ENCODE results near the gene KBTBD13. TPM values are rescaled to one million over a fixed set of nuclear protein-coding genes. Genes with fewer than 3 reads are reported as not detected.
"Not testable (repeated sequence)": the region's sequence is repeated elsewhere in the genome, so short reads cannot be mapped to it uniquely, and the experiment has no call there.

Gene KBTBD13
- total and polyA plus RNA-seq, 10 donors: not detected

DNA sequence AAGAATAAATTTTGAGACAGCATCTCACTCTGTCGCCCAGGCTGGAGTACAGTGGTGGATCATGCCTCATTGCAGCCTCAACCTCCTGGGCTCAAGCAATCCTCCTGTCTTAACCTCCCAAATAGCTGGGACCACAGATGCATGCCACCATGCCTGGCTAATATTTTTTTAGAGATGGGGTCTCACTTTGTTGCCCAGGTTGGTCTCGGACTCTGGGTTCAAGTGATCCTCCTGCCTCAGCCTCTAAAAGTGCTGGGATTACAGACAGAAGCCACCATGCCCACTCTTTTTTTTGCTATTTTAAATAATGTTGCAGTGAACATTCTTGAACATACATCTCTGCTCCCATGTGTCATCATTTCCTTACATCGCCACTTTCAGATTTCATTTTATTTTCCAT is 38.1 kb upstream of the KBTBD13 start:
- H3K9me3 ChIP-seq: no peaks in the 10 kb centered on the region
- TF ChIP-seq, protein P1, sequence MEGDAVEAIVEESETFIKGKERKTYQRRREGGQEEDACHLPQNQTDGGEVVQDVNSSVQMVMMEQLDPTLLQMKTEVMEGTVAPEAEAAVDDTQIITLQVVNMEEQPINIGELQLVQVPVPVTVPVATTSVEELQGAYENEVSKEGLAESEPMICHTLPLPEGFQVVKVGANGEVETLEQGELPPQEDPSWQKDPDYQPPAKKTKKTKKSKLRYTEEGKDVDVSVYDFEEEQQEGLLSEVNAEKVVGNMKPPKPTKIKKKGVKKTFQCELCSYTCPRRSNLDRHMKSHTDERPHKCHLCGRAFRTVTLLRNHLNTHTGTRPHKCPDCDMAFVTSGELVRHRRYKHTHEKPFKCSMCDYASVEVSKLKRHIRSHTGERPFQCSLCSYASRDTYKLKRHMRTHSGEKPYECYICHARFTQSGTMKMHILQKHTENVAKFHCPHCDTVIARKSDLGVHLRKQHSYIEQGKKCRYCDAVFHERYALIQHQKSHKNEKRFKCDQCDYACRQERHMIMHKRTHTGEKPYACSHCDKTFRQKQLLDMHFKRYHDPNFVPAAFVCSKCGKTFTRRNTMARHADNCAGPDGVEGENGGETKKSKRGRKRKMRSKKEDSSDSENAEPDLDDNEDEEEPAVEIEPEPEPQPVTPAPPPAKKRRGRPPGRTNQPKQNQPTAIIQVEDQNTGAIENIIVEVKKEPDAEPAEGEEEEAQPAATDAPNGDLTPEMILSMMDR (IDR thresholded peaks at IDR 0.05 in 8 of 11, conservative IDR thresholded peaks at IDR 0.05 in 3 of 11): no peak
- TF ChIP-seq POLR2A (IDR thresholded peaks at IDR 0.05) (no peak), POLR2AphosphoS5 (IDR thresholded peaks at IDR 0.05) (no peak)
- H3K36me3 ChIP-seq: no peaks in the 10 kb centered on the region
- intact Hi-C loops (cut with DNase I; ENCODE audit: low total_unique reads): no loop called here
- H3K4me1 ChIP-seq: peaks cover 0 to 12% (median 7%) of the 10 kb centered on the region in 6 donors
- no peak overlapping the region for H3K4me3 ChIP-seq
- no peak overlapping the region for H3K27ac ChIP-seq
- no peaks in the 10 kb centered on the region for H3K27me3 ChIP-seq (replicated peaks in 1 of 7)
- WGBS, 5 donors: 85 to 98% (median 95%) methylated on average over 3 of the region's 3 CpGs
- no peak for DNase-seq

DNA sequence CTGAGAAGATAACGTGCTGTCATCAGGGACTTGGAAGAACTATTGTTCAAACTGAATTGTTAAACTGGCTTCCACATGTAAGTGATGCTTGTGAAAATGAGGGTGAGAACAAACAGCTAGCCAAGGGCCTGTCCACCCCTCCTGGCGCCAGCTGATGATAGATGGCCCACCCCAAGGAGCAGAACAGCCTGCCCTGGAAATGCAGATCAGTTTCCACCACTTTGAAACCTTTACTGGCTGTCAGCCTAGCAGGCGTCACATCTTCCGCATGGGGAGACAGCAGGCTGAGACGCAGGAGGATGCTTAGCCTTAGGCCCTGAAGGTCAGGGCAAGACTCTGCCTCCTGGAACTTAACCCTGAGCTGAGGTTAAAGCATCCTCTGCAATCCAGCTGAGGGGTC is 37.7 kb upstream of the KBTBD13 start:
- no peak overlapping the region for H3K4me3 ChIP-seq
- H3K27ac ChIP-seq: no peak overlapping the region
- no peaks in the 10 kb centered on the region for H3K9me3 ChIP-seq
- 75 to 81% (median 77%) methylated on average over 5 of the region's 5 CpGs for WGBS, 5 donors
- TF ChIP-seq POLR2AphosphoS5 (IDR thresholded peaks at IDR 0.05) (no peak), POLR2A (IDR thresholded peaks at IDR 0.05) (no peak)
- TF ChIP-seq, protein P1 (IDR thresholded peaks at IDR 0.05 in 8 of 11, conservative IDR thresholded peaks at IDR 0.05 in 3 of 11): no peak
- H3K27me3 ChIP-seq (replicated peaks in 1 of 7): no peaks in the 10 kb centered on the region
- intact Hi-C loops (cut with DNase I; ENCODE audit: low total_unique reads): no loop called here
- DNase-seq: no peak
- H3K36me3 ChIP-seq: no peaks in the 10 kb centered on the region
- H3K4me1 ChIP-seq: peaks cover 0 to 8% (median 3%) of the 10 kb centered on the region in 6 donors

DNA sequence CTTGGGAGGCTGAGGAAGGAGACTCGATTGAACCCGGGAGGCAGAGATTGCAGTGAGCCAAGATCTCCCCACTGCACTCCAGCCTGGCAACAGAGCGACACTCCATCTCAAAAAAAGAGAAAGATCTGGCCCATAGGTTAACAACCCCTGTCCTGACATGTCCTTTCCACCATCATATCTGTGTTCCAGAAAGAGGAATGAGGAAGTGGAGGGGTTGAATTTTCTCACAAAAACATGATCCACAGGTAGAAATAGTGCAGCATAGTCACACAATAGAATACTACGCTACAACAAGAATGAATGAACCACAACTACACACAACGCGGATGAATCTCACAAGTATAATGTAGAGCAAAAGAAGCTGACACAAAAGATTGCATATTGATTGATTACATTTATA is 36.1 kb upstream of the KBTBD13 start:
- Histone ChIP-seq H3K9me3 (no peaks in the 10 kb centered on the region), H3K27me3 (replicated peaks in 1 of 7) (no peaks in the 10 kb centered on the region), H3K36me3 (no peaks in the 10 kb centered on the region), H3K27ac (no peak overlapping the region), H3K4me1 (peaks cover 0 to 4% (median 0%) of the 10 kb centered on the region in 6 donors), H3K4me3 (no peak overlapping the region)
- TF ChIP-seq POLR2A (IDR thresholded peaks at IDR 0.05): no peak
- WGBS, 5 donors: 89 to 92% (median 92%) methylated on average over 6 of the region's 6 CpGs
- no peak for DNase-seq
- intact Hi-C loops (cut with DNase I; ENCODE audit: low total_unique reads): no loop called here

DNA sequence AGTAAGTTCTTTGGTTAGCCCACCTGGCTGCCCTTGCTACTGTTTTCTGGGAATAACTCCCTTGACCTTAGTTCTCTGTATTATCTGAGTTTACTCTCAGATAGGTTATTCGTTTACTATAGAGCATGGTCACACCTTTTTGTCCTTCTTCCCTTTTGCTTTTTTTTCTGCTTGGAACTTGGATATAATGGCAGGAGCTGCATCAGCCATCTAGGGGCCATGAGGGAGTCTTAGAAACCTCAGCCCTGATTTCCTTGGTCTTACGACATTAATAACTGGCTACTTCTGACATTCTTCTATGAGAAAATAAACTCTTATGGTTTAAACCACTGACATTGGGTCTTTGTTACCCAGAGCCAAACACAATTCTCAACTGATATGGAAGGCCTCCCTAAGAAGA is 34.8 kb upstream of the KBTBD13 start:
- no peak for DNase-seq
- Histone ChIP-seq H3K36me3 (no peaks in the 10 kb centered on the region), H3K27me3 (replicated peaks in 1 of 7) (no peaks in the 10 kb centered on the region), H3K4me1 (peaks cover 0 to 4% (median 0%) of the 10 kb centered on the region in 6 donors), H3K4me3 (no peak overlapping the region), H3K9me3 (no peaks in the 10 kb centered on the region), H3K27ac (no peak overlapping the region)
- intact Hi-C loops (cut with DNase I; ENCODE audit: low total_unique reads): no loop called here
- TF ChIP-seq POLR2AphosphoS5 (IDR thresholded peaks at IDR 0.05) (no peak), POLR2A (IDR thresholded peaks at IDR 0.05) (no peak)
- TF ChIP-seq, protein P1 (IDR thresholded peaks at IDR 0.05 in 8 of 11, conservative IDR thresholded peaks at IDR 0.05 in 3 of 11): no peak
- WGBS, 5 donors: 88 to 98% (median 90%) methylated on average over 2 of the region's 2 CpGs

DNA sequence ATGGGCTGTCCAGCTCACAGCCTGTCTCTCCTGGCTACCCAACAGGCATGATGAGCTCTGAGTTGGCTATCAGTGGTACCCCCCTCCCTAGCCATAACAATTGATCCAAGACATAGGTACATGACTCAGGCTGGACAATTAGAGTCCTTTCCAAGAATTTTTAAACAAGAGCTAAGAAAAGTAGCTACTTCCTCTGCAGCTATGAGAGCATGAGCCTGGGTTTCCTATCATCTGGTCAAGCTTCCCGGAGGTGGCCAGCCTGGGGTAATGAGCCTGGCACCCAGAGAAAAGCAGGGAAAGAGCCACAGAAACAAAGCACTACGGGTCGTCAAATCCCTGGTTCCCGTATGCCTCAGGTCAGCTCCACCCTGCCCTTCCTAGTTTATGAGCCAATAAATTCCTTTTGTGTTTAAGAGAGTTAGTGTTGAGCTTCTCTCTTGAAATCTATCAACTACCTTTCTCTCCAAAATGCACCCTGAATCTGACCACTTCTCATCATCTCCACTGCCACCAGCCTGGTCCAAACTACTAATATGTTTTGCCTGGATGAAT is 33.7 kb upstream of the KBTBD13 start:
- Histone ChIP-seq H3K4me1 (peaks cover 0 to 4% (median 0%) of the 10 kb centered on the region in 6 donors), H3K4me3 (no peak overlapping the region), H3K9me3 (no peaks in the 10 kb centered on the region), H3K27ac (no peak overlapping the region), H3K27me3 (replicated peaks in 1 of 7) (no peaks in the 10 kb centered on the region), H3K36me3 (no peaks in the 10 kb centered on the region)
- intact Hi-C loops (cut with DNase I; ENCODE audit: low total_unique reads): no loop called here
- TF ChIP-seq POLR2AphosphoS5 (IDR thresholded peaks at IDR 0.05): no peak
- TF ChIP-seq, protein P1 (IDR thresholded peaks at IDR 0.05 in 8 of 11, conservative IDR thresholded peaks at IDR 0.05 in 3 of 11): no peak
- no peak for TF ChIP-seq POLR2A (IDR thresholded peaks at IDR 0.05)
- no peak for DNase-seq
- 48 to 67% (median 58%) methylated on average over 4 of the region's 4 CpGs for WGBS, 5 donors

DNA sequence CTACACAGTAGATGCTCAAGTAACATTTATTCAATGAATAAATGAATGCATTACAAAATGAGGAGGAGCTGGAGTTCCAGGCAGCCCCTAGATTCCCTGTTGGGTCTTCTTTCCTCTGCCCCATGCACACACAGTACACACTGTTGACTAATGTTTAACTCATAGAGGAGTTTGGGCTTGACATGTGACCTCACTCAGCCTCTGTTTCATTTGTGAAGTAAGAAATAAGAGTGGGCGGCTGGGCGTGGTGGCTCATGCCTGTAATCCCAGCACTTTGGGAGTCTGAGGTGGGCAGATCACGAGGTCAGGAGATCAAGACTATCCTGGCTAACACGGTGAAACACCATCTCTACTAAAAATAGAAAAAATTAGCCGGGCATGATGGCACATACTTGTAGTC is 32.3 kb upstream of the KBTBD13 start:
- WGBS, 5 donors: 74 to 89% (median 80%) methylated on average over 5 of the region's 5 CpGs
- H3K4me1 ChIP-seq: peaks cover 4 to 16% (median 4%) of the 10 kb centered on the region in 6 donors
- H3K9me3 ChIP-seq; H3K27me3 ChIP-seq (replicated peaks in 1 of 7); DNase-seq; H3K27ac ChIP-seq; intact Hi-C loops (cut with DNase I; ENCODE audit: low total_unique reads); H3K4me3 ChIP-seq; H3K36me3 ChIP-seq: not testable (repeated sequence)

All from spleen (tissue), 11 donors.